GM12878 (cell line): ENCODE data around the gene NFAM1. TPM values are rescaled to one million over a fixed set of nuclear protein-coding genes. Genes with fewer than 3 reads are reported as not detected.

Experiments used
- ATAC-seq: fragments of 200-7000 bp; cut with Tn5 transposase; 3 replicates; pipeline ENCODE4 v1.9.1; 2020; ENCODE audit warnings: mild to moderate bottlenecking, moderate library complexity
- BruUV-seq: library from RNA; stranded (reverse); fragments of 400-500 nt; replicated peaks from 2 replicates; lab custom pipeline; 2021; lab: Mats Ljungman, UMichigan
- CTCF ChIA-PET: fragments of 300-600 bp; sonication (Branson Sonifier 250); formaldehyde crosslinking; extraction: SDS; loops from one replicate; lab custom pipeline; 2021; ENCODE audit warnings: inconsistent platforms; lab: Yijun Ruan, JAX
- POLR2A ChIA-PET: fragments of 350-600 bp; formaldehyde crosslinking; extraction: SDS; loops from one replicate; lab custom pipeline; 2021; ENCODE audit warnings: inconsistent platforms; lab: Charles Lee
- RAD21 ChIA-PET: fragments of 300-600 bp; sonication (Branson Sonifier 250); formaldehyde crosslinking; loops from one replicate; lab custom pipeline; 2023; ENCODE audit warnings: antibody characterized with exemption; ENCODE audit not compliant: unreplicated experiment; lab: Charles Lee
- SMC1A ChIA-PET: fragments of 300-600 bp; sonication (Branson Sonifier 250); formaldehyde crosslinking; loops from one replicate; lab custom pipeline; 2023; ENCODE audit not compliant: unreplicated experiment, uncharacterized antibody; lab: Charles Lee
- DNase-seq: peaks from one replicate; pipeline ENCODE4 v3.0.0-alpha.2; 2011; ENCODE audit warnings: low read depth, low spot score
- FAIRE-seq: peaks from 3 replicates; lab custom pipeline; 2011; peaks lifted over from hg19 to GRCh38; lab: Jason Lieb, UNC
- H2AFZ ChIP-seq: 2 replicates; pipeline ENCODE4 v1.6.0; 2011; ENCODE audit warnings: low read depth, low read length, control low read depth; ENCODE audit not compliant: control insufficient read depth
- H3K27ac ChIP-seq: 2 replicates; pipeline ENCODE4 v1.5.1; 2011; ENCODE audit warnings: control low read depth; ENCODE audit not compliant: control insufficient read depth, insufficient read depth
- H3K27me3 ChIP-seq, 2 experiments: replicated peaks in 1 of 2; 2 replicates each; pipeline versions ENCODE4 v1.6.0 to v1.6.1; 2011; ENCODE audit warnings: low read length in 1 of 2; ENCODE audit not compliant: control insufficient read depth in 2 of 2, insufficient read depth in 2 of 2
- H3K36me3 ChIP-seq, 2 experiments: 2 replicates each; pipeline ENCODE4 v1.5.1; 2011; ENCODE audit warnings: low read length in 1 of 2; ENCODE audit not compliant: control insufficient read depth in 2 of 2, insufficient read depth in 2 of 2
- H3K4me1 ChIP-seq: 2 replicates; pipeline ENCODE4 v1.6.1; 2011; ENCODE audit warnings: mild to moderate bottlenecking, low read length, moderate library complexity, mixed read lengths; ENCODE audit not compliant: control insufficient read depth, insufficient read depth
- H3K4me2 ChIP-seq: 2 replicates; pipeline ENCODE4 v1.6.0; 2011; ENCODE audit warnings: control low read depth; ENCODE audit not compliant: control insufficient read depth, insufficient read depth
- H3K4me3 ChIP-seq: fragments of 200-600 bp; sonication (generic); 2 replicates; pipeline ENCODE4 v1.5.1; 2016
- H3K79me2 ChIP-seq: 2 replicates; pipeline ENCODE4 v1.6.0; 2011; ENCODE audit warnings: low read length; ENCODE audit not compliant: control insufficient read depth, insufficient read depth
- H3K9ac ChIP-seq: 2 replicates; pipeline ENCODE4 v1.8.0; 2011; ENCODE audit warnings: low read length, control low read depth, mixed read lengths; ENCODE audit not compliant: control insufficient read depth, insufficient read depth
- H3K9me3 ChIP-seq: replicated peaks from 3 replicates; pipeline ENCODE4 v1.5.1; 2011; ENCODE audit warnings: mild to moderate bottlenecking, low read length; ENCODE audit not compliant: control insufficient read depth, insufficient read depth
- H4K20me1 ChIP-seq: 2 replicates; pipeline ENCODE4 v1.6.0; 2011; ENCODE audit not compliant: control insufficient read depth, insufficient read depth
- BCL3 ChIP-seq: IDR thresholded peaks from 2 replicates; pipeline ENCODE4 v1.6.1; 2011; ENCODE audit warnings: borderline replicate concordance, low read depth, mild to moderate bottlenecking, moderate library complexity, low read length; ENCODE audit not compliant: insufficient read depth, poor library complexity, severe bottlenecking
- CHD2 ChIP-seq: IDR thresholded peaks from 2 replicates; pipeline ENCODE4 v1.6.1; 2011; ENCODE audit warnings: low read depth, low read length, improper control_type of control experiment, borderline replicate concordance
- HDAC6 ChIP-seq: fragments of 200-600 bp; sonication (generic); IDR thresholded peaks from one replicate; pipeline ENCODE4 v1.8.0; 2017; ENCODE audit warnings: antibody characterized with exemption; ENCODE audit not compliant: unreplicated experiment
- MYC ChIP-seq: IDR thresholded peaks from 2 replicates; pipeline ENCODE4 v1.6.1; 2011; ENCODE audit warnings: mild to moderate bottlenecking, low read length, moderate library complexity, inconsistent platforms; ENCODE audit not compliant: insufficient read depth, insufficient replicate concordance, insufficient read length, severe bottlenecking
- NKRF ChIP-seq: fragments of 450-650 bp; conservative IDR thresholded peaks from 2 replicates; pipeline ENCODE4 v1.6.1; 2017; ENCODE audit warnings: mild to moderate bottlenecking, moderate library complexity
- TAF1 ChIP-seq: IDR thresholded peaks from 2 replicates; pipeline ENCODE4 v1.6.1; 2011; ENCODE audit warnings: mild to moderate bottlenecking, low read depth, low read length, borderline replicate concordance
- ZNF274 ChIP-seq: IDR thresholded peaks from one replicate; pipeline ENCODE4 v1.8.0; 2011; ENCODE audit not compliant: insufficient read length, insufficient read depth
- WGBS: methylation state at CpG from one replicate; pipeline ENCODE4 v1.1.6; 2016; ENCODE audit warnings: low lambda C conversion rate; ENCODE audit not compliant: insufficient replicate concordance, insufficient coverage; ENCODE audit errors: missing lambda C conversion rate; 5-methylcytosine and 5-hydroxymethylcytosine counted together
- in situ Hi-C: fragments of 300-500 bp; cut with MboI; formaldehyde crosslinking; loops from 9 replicates; pipeline ENCODE4 v1.14.3; 2018; ENCODE audit warnings: mixed read lengths
- intact Hi-C: fragments of 100-400 bp; cut with micrococcal nuclease; formaldehyde crosslinking; loops from one replicate; pipeline ENCODE4 v1.14.2; 2022; ENCODE audit not compliant: unreplicated experiment
- polyA plus RNA-seq, 11 experiments: library from polyadenylated mRNA; depleted of rRNA in 4 of 11; unstranded in 6 of 11; stranded (reverse) in 5 of 11; fragments of >200 nt; fragmentation: Nextera tagmentation in 4 of 11; fragmentation: Illumina TruSeq in 1 of 11; extraction: Ambion mirVana in 4 of 11; extraction: Trizol in 1 of 11; gene quantifications; 1 replicate in 1 of 11; 2 replicates in 10 of 11; pipeline versions ENCODE4 v1.2.1 to v1.2.3, GENCODE V29; 2011 to 2016; ENCODE audit warnings: inconsistent platforms in 2 of 11, missing spikeins in 2 of 11, low read depth in 1 of 11
- total RNA-seq, 4 experiments: library from RNA; depleted of rRNA in 3 of 4; stranded (reverse); fragments of >200 nt in 3 of 4; fragmentation: Illumina TruSeq in 1 of 4; extraction: Trizol in 1 of 4; gene quantifications; 2 replicates each; pipeline versions ENCODE4 v1.2.1 to v1.2.3, GENCODE V29; 2013 to 2021

Gene NFAM1
- total and polyA plus RNA-seq, 10 of the 15 experiments (the other 5 are each of a cell fraction or from before 2014, with no cell fraction given) = 0.13 to 1.3 (median 0.24) TPM; not detected in 3

GRCh38 chr22:42372976-42373375, 59.2 kb downstream of the NFAM1 start (continued):
- TF ChIP-seq BCL3 (no peak), MYC (no peak), TAF1 (no peak)

- H3K9ac ChIP-seq = no peak overlapping the region
- ATAC-seq = no peak
- TF ChIP-seq HDAC6 = no peak
- TF ChIP-seq ZNF274 = no peak
- TF ChIP-seq NKRF = no peak
- no peak for TF ChIP-seq CHD2
- SMC1A ChIA-PET = interaction anchor here (0.6 to 1.8 kb wide), 4 partner anchors 10 to 178 kb away, joined by 3 to 6 read pairs (median 4); no protein-coding TSS in a partner anchor
- POLR2A ChIA-PET = no interaction called here
- H3K27ac ChIP-seq = no peak overlapping the region
- no peaks in the 10 kb centered on the region for H3K79me2 ChIP-seq
- no peaks in the 10 kb centered on the region; the same call in 2 of the 3 replicates for H3K9me3 ChIP-seq
- intact Hi-C loops = no loop called here
- RAD21 ChIA-PET = no interaction called here
- FAIRE-seq = no peak
- no TSS peak for BruUV-seq
- no peak for DNase-seq
- no peak overlapping the region for H2AFZ ChIP-seq
- CTCF ChIA-PET = interaction anchor here (0.7 to 1.1 kb wide), 3 partner anchors 199 to 336 kb away, joined by 3 read pairs; no protein-coding TSS in a partner anchor
- H3K4me3 ChIP-seq = no peak overlapping the region
- no peaks in the 10 kb centered on the region for H3K36me3 ChIP-seq
- no peak overlapping the region for H3K4me2 ChIP-seq
- 21% methylated on average over 3 of the region's 3 CpGs for WGBS
- H4K20me1 ChIP-seq = no peaks in the 10 kb centered on the region
- in situ Hi-C loops = no loop called here
- H3K27me3 ChIP-seq = peaks cover 13 to 15% of the 10 kb centered on the region in 2 experiments; a peak in 3 of 4 replicates
- H3K4me1 ChIP-seq = peaks cover 12% of the 10 kb centered on the region
Measured at GRCh38 chr22:42371501-42371900, 60.7 kb downstream of the NFAM1 start.
